Renal cortex interstitium (tissue), 11 donors: ENCODE data around the gene EEFSEC. TPM values are rescaled to one million over a fixed set of nuclear protein-coding genes. Genes with fewer than 3 reads are reported as not detected.
A peak's percentile ranks its signal among the peaks of the same experiment; 100 is the strongest.

Source experiments
- DNase-seq, 11 donors: peaks; one replicate each; pipeline ENCODE4 v3.0.0-alpha.2; 2013; ENCODE audit warnings: low read depth in 9 of 11, low spot score in 4 of 11; ENCODE audit errors: extremely low read depth in 1 of 11
- polyA plus RNA-seq, 3 donors: library from polyadenylated mRNA; unstranded; fragments of 120-200 nt; gene quantifications; one replicate each; pipeline ENCODE4 v1.2.1, GENCODE V29; 2013; ENCODE audit not compliant: insufficient read length in 3 of 3

EEFSEC gene
- polyA plus RNA-seq, 3 donors, result 19.5 to 26.9 (median 25.5) TPM

DNA sequence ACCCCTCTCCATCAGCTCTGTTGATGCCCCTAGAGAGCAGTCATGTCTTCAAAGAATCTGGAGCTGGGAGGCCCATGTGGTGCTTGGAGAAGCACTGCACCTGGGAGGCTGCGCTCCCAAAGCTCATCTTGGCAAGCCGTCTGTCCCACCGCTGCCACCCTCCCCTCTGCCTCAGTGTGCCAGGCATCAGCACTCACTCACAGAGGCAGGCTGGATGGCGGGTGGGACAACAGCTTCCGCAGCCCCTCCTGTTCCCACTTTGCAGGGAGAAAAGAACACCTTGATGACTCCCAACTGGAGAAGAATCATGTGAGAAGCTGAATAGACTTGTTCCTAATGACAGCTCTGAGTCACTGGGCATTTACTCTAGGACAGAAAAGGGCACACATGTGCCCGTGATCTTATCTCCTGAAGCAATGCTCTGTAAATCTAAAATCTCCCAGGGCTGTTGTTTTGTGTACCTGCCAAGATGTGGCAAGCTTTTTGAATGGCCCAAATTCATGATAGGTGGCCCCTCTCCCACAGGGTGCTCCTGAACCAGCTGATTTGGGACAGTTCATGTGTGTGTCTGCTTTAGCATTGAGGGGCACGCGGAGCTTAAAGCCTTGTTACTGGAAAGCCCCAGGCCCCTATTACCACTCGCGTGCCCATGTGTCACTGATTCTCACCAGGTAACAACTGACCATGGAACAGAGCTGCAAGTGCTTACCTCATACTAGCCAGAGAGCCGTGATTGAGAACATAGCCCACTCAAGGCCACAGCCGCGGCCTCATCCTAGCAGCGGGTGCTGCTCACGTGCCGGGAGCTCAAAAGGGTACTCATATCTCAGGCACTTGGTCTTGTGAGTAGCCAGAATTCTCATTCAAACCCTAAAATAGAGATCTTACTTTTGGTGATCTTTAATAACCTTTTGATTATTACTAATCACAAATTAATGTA is 209.0 kb downstream of the EEFSEC start:
- DNase-seq, result no peak

- DNase-seq, result no peak
Observed at GRCh38 chr3:128364291-128364690, 211.0 kb downstream of the EEFSEC start.

- no peak for DNase-seq
Observed at GRCh38 chr3:128364808-128365360, 211.6 kb downstream of the EEFSEC start.

GRCh38 chr3:128366136-128366535 is 212.9 kb downstream of the EEFSEC start:
- no peak for DNase-seq

- DNase-seq, result no peak
Observed at GRCh38 chr3:128366652-128367051, 213.4 kb downstream of the EEFSEC start.

- DNase-seq, result no peak
Observed at GRCh38 chr3:128367221-128367620, 213.9 kb downstream of the EEFSEC start.

- DNase-seq, result no peak
Observed at GRCh38 chr3:128367761-128368160, 214.5 kb downstream of the EEFSEC start.

- DNase-seq, result no peak
Observed at GRCh38 chr3:128368626-128369025, 215.3 kb downstream of the EEFSEC start.

GRCh38 chr3:128369121-128369703 is 215.9 kb downstream of the EEFSEC start:
- DNase-seq, result no peak

DNA sequence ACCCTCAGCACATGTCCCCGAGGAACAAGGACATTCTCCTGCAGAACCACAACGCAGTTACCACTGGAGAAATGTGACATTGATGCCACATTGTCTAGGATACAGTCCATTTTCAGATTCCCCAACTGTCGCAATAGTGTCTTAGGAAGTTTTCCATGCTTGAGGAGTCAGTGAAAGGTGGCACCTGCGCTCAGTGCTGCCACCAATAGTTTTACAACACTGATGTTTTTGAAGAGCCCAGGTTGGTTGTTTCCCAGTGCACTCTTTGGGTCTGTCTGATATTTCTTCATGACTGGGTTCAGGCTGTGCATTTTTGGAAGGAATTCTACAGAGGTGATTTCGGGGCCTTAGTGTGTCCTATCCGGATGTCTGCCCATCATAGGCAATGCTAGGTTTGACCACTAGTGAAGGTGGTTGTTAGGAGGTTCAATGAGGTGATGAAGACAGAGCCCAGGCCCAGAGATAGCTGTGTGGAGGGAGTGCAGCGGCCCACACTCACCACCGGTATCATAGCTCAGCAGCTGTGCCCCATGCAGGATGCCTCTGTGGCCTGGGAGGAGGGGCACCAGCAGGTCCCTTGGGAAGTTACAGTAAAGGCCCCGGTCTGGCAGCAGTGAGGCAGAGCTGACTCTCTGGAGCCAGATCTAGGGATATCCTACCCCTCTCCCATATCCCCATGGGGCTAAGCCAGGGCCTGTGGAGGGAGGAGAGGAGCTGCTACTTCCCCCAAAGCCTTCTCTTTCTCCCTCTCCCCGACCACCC is 216.8 kb downstream of the EEFSEC start:
- no peak for DNase-seq

DNA sequence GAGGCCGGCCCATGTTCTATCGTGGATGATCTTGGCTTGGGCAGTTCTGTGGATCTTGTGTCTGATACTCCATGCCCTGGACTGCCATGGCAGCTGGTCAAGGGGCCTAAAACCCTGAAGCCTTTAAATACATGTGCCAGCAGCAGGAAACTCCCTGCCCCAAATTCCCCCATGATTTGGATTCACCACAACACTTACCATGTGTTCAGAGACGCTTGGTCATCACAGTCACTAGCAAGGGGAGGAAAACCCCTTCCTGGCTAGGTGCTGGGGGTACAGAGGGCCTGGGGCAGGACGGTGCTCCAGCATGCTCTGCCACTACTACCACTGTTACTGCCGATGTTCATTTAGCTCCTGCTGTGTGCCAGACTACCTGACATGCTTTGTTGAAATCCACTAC is 219.0 kb downstream of the EEFSEC start:
- no peak for DNase-seq

GRCh38 chr3:128372707-128373533 is 219.6 kb downstream of the EEFSEC start:
- no peak for DNase-seq

GRCh38 chr3:128374746-128375445 is 221.6 kb downstream of the EEFSEC start:
- DNase-seq, result no peak

- no peak for DNase-seq
Observed at GRCh38 chr3:128376516-128376915, 223.2 kb downstream of the EEFSEC start.

- DNase-seq, result peak in 1 of 11 donors; percentile 35
Observed at GRCh38 chr3:128378631-128379347, 225.5 kb downstream of the EEFSEC start.

DNA sequence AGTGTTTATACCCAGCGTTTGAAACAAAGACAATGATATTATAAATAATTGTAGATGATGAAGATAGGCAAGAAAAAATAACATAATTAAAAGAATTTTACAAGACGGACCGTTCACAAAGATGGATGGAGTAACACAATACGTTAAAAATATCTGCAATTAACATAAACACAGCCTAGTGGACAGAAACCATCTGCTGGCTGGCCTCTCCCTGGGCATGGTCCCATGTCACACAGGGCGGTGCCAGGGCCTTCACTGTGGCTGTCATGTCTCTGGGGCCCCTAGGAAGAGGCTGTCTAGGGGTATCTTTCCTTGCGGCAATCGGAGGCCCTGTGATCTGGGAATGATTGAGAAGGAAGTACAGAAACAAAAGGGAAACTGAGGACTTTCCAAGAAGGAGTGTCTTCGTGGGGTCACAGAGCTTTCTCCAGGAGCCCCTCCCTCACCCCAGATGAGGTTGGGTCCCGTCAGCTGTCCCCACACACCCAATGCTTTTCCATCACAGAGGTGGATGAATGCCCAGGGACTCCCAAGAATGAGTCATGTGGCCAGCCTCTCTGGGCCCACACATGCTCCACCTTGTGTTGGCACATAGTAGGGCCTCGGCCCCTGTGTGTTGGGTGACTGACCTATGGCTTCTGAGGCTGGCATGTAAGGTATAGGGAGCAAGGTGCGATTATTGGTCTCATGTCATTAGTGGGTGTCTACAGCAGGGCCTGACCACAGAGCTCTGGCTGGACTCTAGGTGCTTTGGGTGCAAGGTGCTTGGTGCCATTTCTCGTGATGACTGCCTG is 226.3 kb downstream of the EEFSEC start:
- DNase-seq, result no peak

DNA sequence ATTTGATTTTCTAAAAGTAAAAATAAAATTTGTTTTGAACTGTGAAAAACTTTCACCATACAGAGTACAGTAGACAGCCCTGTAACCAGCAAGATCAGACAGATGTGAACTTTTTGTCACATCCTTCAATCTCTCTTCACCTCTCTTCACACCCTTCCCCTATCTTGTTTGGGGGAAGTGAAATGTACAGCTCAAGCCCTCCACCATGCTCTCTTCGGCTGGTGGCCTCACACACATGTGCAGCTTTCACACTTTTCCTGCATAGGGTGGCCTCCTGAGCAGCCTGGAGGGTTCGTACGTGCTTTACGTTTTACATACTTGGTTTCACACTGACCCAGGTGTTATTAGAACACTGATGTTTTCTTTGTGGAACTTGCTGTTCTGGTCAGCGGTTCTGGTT is 227.0 kb downstream of the EEFSEC start:
- no peak for DNase-seq
